ENCODE data around the gene GRID1.

DNA sequence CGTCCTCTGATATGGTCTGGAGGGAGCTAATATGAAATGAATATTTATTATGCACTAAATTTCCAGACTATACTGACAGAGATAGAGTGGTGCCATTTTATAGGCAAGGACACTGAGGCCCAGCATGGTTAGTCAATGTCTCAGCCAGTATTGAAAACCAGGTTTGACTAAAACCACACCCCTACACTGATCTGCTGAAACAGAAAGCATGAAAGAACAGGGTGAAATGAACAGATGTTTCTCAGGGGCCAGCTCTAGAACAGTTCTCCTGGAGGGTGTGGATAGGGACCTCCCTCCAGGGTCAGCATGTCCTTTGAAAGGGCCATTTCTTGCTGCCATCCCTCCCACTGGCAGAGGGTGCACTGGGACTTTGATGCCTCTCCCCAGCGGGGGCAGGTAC, 700.5 kb downstream of the GRID1 start:
- TF ChIP-seq, protein P1, sequence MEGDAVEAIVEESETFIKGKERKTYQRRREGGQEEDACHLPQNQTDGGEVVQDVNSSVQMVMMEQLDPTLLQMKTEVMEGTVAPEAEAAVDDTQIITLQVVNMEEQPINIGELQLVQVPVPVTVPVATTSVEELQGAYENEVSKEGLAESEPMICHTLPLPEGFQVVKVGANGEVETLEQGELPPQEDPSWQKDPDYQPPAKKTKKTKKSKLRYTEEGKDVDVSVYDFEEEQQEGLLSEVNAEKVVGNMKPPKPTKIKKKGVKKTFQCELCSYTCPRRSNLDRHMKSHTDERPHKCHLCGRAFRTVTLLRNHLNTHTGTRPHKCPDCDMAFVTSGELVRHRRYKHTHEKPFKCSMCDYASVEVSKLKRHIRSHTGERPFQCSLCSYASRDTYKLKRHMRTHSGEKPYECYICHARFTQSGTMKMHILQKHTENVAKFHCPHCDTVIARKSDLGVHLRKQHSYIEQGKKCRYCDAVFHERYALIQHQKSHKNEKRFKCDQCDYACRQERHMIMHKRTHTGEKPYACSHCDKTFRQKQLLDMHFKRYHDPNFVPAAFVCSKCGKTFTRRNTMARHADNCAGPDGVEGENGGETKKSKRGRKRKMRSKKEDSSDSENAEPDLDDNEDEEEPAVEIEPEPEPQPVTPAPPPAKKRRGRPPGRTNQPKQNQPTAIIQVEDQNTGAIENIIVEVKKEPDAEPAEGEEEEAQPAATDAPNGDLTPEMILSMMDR (IDR thresholded peaks at IDR 0.05): no peak
- TF ChIP-seq POLR2A (IDR thresholded peaks at IDR 0.05): no peak
